Brain pericyte (primary cell): ENCODE results near the gene USP31.
A peak's percentile ranks its signal among the peaks of the same experiment; 100 is the strongest.
"Not testable (repeated sequence)": the region's sequence is repeated elsewhere in the genome, so short reads cannot be mapped to it uniquely, and the experiment has no call there.

Source experiments
- DNase-seq: peaks from one replicate; pipeline ENCODE4 v3.0.0-alpha.2; 2012; ENCODE audit warnings: low read depth, low spot score

The USP31 gene

DNA sequence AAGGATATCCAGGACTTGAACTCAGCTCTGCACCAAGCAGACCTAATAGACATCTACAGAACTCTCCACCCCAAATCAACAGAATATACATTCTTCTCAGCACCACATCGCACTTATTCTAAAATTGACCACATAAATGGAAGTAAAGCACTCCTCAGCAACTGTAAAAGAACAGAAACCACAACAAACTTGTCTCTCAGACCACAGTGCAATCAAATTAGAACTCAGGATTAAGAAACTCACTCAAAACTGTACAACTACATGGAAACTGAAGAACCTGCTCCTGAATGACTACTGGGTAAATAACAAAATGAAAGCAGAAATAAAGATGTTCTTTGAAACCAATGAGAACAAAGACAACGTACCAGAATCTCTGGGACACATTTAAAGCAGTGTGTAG lies 52.8 kb downstream of the USP31 start:
- DNase-seq: not testable (repeated sequence)

DNA sequence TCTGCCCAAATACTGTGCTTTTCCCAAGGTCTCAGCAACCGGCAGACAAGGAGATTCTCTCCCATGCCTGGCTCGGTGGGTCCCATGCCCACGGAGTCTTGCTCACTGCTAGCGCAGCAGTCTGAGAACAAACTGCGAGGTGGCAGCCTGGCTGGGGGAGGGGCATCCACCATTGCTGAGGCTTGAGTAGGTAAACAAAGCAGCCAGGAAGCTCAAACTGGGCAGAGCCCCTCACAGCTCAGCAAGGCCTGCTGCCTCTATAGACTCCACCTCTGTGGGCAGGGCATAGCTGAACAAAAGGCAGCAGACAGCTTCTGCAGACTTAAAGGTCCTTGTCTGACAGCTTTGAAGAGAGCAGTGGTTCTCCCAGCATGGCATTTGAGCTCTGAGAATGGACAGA lies 55.1 kb downstream of the USP31 start:
- DNase-seq: not testable (repeated sequence)

- DNase-seq: no peak
Observed at GRCh38 chr16:23092801-23093117, 56.5 kb downstream of the USP31 start.

DNA sequence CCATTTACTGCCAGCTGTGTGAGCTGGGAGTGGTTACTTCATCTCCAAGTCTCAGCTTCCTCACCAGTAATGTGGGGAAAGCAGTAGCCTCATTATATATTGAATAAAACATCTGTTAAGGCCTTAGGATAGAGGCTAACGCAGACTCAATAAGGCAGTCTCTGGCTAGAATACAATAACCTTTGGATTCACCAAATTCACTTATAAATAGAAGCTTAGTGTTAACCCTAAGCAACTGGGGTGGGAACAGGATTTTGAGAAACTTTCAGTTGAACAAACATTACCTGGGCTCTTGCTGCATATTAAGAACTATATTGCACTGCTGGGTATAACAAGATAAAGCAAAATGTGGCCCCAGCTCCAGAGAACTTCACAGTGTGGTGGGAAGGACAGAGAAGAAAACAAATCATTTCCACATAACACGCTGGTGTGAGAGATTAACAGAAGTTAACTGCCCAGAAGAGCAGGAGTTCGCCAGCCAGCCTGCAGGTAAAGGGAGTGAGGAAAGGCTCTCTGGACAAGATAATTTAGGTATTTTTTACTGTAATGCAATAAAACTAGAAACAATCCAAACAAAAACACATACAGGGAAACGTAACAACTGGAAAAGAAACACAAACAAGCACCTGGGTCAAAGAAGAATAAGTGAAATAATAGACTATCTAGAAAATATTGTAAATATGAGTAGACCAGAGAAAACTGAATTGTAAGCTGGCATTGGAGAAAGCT lies 57.0 kb downstream of the USP31 start:
- DNase-seq: no peak

- no peak for DNase-seq
Observed at GRCh38 chr16:23089111-23089510, 60.1 kb downstream of the USP31 start.

GRCh38 chr16:23088018-23088417 lies 61.2 kb downstream of the USP31 start:
- DNase-seq: no peak

GRCh38 chr16:23085949-23086348 lies 63.3 kb downstream of the USP31 start:
- no peak for DNase-seq

- no peak for DNase-seq
Observed at GRCh38 chr16:23082161-23082788, 67.0 kb downstream of the USP31 start.

DNA sequence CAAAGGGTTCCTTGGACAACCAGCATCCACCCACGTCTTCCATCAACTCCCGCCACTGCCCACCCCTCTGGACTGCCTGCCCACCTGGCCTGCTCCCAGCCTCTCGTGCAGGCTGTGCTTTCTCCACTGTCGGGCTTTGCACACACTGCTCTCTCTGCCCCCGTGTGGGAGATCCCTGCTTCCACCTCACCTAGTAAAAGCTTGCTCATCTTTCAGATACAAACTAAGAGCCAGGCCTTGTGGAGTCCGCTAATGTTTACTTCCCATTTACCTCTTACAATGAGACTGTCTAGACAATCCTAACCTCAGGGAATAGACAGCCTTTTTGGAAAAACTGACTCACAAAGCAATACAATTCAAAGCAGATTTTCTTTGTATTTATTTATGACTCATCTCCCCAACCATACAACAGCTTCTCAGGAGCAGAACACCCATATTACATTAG lies 67.6 kb downstream of the USP31 start:
- DNase-seq: no peak

DNA sequence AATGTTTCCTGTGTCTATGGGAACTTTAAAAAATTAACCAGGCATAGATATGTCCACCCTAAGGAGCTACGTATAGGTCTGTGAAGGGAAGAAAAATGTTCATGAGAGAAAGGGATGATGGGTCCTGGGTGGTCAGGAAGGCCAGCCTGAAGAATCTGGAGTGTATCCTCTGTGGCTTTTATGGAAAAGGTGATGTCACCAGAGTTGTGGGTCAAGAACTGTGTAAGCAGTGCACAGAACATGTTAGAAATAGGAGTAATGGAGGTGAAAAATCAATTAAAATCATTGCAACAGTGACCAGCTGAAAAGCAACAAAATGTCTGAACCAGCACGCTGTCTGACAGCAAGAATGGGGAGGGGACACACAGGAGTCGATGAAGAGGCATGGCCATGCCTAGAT lies 68.5 kb downstream of the USP31 start:
- no peak for DNase-seq

GRCh38 chr16:23080329-23080728 lies 68.9 kb downstream of the USP31 start:
- DNase-seq: no peak

GRCh38 chr16:23079675-23080301 lies 69.5 kb downstream of the USP31 start:
- no peak for DNase-seq

DNA sequence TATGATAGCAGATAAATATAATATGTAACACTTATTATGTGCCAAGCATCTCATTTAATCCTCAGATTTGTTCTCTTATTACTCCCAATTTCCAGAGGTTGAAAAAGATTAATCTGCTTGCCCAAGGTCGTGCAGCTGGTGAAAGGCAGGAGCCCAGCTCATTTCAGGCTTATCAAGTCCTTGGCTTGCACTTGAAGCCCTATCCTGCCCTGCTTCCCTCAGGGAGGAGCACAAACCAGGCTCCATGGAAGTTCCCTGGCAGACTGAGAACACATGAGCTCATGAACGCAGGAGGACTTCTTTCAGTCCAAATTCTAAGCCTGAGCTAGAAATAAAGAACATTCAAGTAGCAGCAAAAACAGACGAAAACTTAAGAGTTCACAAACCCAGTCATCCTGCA lies 74.8 kb downstream of the USP31 start:
- no peak for DNase-seq

DNA sequence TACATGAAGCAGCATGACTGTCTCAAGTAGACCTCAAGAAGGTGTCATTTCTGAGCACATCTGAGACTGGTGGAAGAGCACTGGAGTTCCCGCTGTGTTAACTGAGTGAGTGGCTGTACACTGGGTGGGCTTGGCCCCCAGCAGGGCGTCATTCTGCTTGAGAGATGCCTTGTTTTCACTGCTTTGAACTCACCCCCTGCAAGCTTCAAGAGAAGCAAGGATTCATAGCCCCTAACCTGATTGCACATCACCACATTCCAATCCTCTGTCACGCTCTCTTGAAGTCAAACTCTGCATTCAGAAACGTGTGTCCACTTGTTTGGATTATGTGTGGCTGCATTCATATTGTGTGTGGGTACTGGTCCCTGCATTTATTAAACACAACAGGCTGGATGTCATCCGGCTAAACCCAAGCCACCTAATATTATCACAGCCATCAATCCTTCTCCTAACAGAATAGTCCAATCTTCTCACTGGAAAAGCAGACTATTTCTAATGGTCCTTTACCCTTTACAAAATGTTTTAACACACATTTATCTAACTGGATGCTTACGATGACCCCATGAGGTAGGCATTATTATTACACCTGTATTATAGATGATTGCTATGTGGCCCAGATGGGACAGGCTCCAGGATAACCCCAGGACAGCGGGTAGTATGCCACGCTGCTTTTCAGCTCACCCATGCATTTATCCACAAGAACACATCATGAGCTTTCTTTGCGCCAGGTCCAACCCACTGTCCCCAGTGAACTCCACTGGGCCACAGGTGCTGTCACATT lies 76.3 kb downstream of the USP31 start:
- DNase-seq: no peak

GRCh38 chr16:23072084-23072599 lies 77.1 kb downstream of the USP31 start:
- DNase-seq: peak; percentile 43

- no peak for DNase-seq
Observed at GRCh38 chr16:23071196-23072083, 77.8 kb downstream of the USP31 start.

DNA sequence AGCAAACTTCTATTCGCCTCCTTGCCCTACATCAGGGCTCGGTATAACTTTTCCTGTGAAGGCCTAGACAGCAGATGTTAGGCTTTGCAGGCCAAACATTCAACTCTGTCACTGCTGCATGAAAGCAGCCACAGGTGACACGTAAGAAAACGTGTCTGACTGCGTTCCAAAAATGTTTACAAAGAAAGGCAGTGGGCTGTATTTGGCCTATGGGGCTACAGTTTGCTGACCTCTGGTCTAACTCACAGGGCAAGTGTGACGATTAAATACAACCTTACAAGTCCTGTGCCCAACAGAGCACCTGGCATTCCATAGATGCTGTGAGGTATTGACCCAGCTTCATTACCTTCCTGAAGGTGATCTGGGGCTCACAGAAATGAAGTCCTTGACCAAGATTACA lies 79.4 kb downstream of the USP31 start:
- DNase-seq: no peak

GRCh38 chr16:23068079-23068736 lies 81.0 kb downstream of the USP31 start:
- DNase-seq: no peak

- DNase-seq: no peak
Observed at GRCh38 chr16:23066676-23067075, 82.6 kb downstream of the USP31 start.

- no peak for DNase-seq
Observed at GRCh38 chr16:23064639-23065038, 84.6 kb downstream of the USP31 start.

DNA sequence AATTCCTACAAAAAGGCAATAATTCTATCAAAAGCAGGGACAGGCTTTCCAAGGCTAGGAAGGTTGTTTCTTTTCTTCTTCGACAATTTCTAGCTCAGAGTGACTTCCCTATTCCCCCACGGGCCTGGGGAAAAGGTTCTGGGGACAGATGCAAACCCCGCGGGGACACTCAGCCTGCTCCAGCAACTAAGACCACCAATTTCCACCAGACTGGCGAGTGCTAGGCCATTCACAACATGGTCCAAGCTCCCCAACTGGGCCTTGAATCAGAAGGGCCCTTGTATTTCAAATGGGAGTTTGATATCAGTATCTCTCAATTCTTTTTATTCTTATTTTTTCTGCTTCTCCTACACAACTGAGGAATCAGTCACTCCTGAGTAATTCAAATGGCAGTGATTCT lies 86.7 kb downstream of the USP31 start:
- no peak for DNase-seq
